HL-60 (cell line): ENCODE results near the gene IL20RA.

Experiments
- CTCF ChIP-seq: IDR thresholded peaks from one replicate; pipeline ENCODE4 v1.5.1; 2011; ENCODE audit warnings: low read length, control low read depth, inconsistent platforms; ENCODE audit not compliant: insufficient read depth
- GABPA ChIP-seq: IDR thresholded peaks from 2 replicates; pipeline ENCODE4 v1.6.1; 2012; ENCODE audit warnings: low read depth
- POLR2AphosphoS5 ChIP-seq: IDR thresholded peaks from 2 replicates; pipeline ENCODE4 v1.6.1; 2012; ENCODE audit warnings: low read depth
- REST ChIP-seq: IDR thresholded peaks from 2 replicates; pipeline ENCODE4 v1.6.1; 2012; ENCODE audit warnings: low read depth; ENCODE audit not compliant: insufficient replicate concordance
- SPI1 ChIP-seq: IDR thresholded peaks from 2 replicates; pipeline ENCODE4 v1.6.1; 2012; ENCODE audit warnings: low read depth, mild to moderate bottlenecking, borderline replicate concordance

GRCh38 chr6:137084865-137085617 is 40.3 kb upstream of the IL20RA start:
- TF ChIP-seq CTCF = no peak
- no peak for TF ChIP-seq GABPA
- TF ChIP-seq POLR2AphosphoS5 = no peak
- TF ChIP-seq REST = no peak
- no peak for TF ChIP-seq SPI1
